ENCODE results near the gene SLC22A7.

GRCh38 chr6:43297644-43298564 is at the start of gene SLC22A7:
- no peak for TF ChIP-seq CTCF (IDR thresholded peaks at IDR 0.05)
- TF ChIP-seq POLR2A (IDR thresholded peaks at IDR 0.05) = no peak

Measured in testis (tissue), 2 donors.